ENCODE data around the gene PRRT2. TPM values are rescaled to one million over a fixed set of nuclear protein-coding genes. Genes with fewer than 3 reads are reported as not detected.
A peak's percentile ranks its signal among the peaks of the same experiment; 100 is the strongest.

PRRT2 gene
- total RNA-seq (2022) (0.78 and 1.8 TPM in 2 replicates), Bru-seq, nascent RNA (not detected), BruChase-seq, experiment 1, labeled RNA remaining after a 6-hour chase (percentile 44 among the genes with signal in this experiment), BruChase-seq, experiment 2, labeled RNA remaining after a 2-hour chase (percentile 41 among the genes with signal in this experiment)
- long read RNA-seq: 0 reads

GRCh38 chr16:29811896-29812665, at the start of gene PRRT2:
Gene PRRT2 (plus strand): TSS chr16:29812193. CDS start chr16:29813055, 862 bp downstream.
- Mint-ChIP-seq H3K4me3 (ENCODE audit: low read depth, unreplicated experiment) (peak within 1 kb of the TSS; percentile 81), H3K4me1 (ENCODE audit: low read depth, unreplicated experiment) (peaks cover 32% of the 10 kb centered on the region), H3K27ac (ENCODE audit: unreplicated experiment) (peak within 1 kb of the TSS; percentile 28), H3K36me3 (ENCODE audit: insufficient read depth, unreplicated experiment) (peaks cover 85% of the 10 kb centered on the region), H3K27me3 (ENCODE audit: unreplicated experiment) (peaks cover 39% of the 10 kb centered on the region), H3K9me3 (ENCODE audit: low read depth, unreplicated experiment) (no peaks in the 10 kb centered on the region)
- peak; percentile 47 for DNase-seq
- CTCF ChIA-PET: interaction anchor here (0.5 to 0.9 kb wide), 6 partner anchors 10 to 822 kb away, joined by 3 to 6 read pairs (median 4); partner anchors contain the start of gene KIF22
- TF ChIP-seq CTCF (IDR thresholded peaks at IDR 0.05; ENCODE audit: unreplicated experiment): no peak
- intact Hi-C loops (cut with micrococcal nuclease; ENCODE audit: unreplicated experiment): loop anchor here (10.0 kb wide), 1 partner anchor 107 kb away; no protein-coding TSS in a partner anchor
- BruUV-seq (replicated peaks): no TSS peak

- Mint-ChIP-seq H3K36me3 (ENCODE audit: insufficient read depth, unreplicated experiment) (peaks cover 16% of the 10 kb centered on the region), H3K4me1 (ENCODE audit: low read depth, unreplicated experiment) (peaks cover 28% of the 10 kb centered on the region), H3K4me3 (ENCODE audit: low read depth, unreplicated experiment) (no peak overlapping the region), H3K27me3 (ENCODE audit: unreplicated experiment) (no peaks in the 10 kb centered on the region), H3K9me3 (ENCODE audit: low read depth, unreplicated experiment) (no peaks in the 10 kb centered on the region), H3K27ac (ENCODE audit: unreplicated experiment) (no peak overlapping the region)
- no peak for TF ChIP-seq CTCF (IDR thresholded peaks at IDR 0.05; ENCODE audit: unreplicated experiment)
- DNase-seq: no peak
- BruUV-seq (replicated peaks): no TSS peak
- CTCF ChIA-PET: interaction anchor here (0.6 kb wide), 2 partner anchors 9 to 862 kb away, joined by 4 read pairs; no protein-coding TSS in a partner anchor
- intact Hi-C loops (cut with micrococcal nuclease; ENCODE audit: unreplicated experiment): no loop called here
Observed at GRCh38 chr16:29763326-29763725, 48.7 kb upstream of the PRRT2 start.

- Mint-ChIP-seq H3K4me1 (ENCODE audit: low read depth, unreplicated experiment) (peaks cover 28% of the 10 kb centered on the region), H3K9me3 (ENCODE audit: low read depth, unreplicated experiment) (no peaks in the 10 kb centered on the region), H3K27me3 (ENCODE audit: unreplicated experiment) (no peaks in the 10 kb centered on the region), H3K36me3 (ENCODE audit: insufficient read depth, unreplicated experiment) (peaks cover 16% of the 10 kb centered on the region), H3K27ac (ENCODE audit: unreplicated experiment) (peak overlapping the region; percentile 73), H3K4me3 (ENCODE audit: low read depth, unreplicated experiment) (peak overlapping the region; percentile 38)
- BruUV-seq (replicated peaks): no TSS peak
- DNase-seq: peak; percentile 85
- TF ChIP-seq CTCF (IDR thresholded peaks at IDR 0.05; ENCODE audit: unreplicated experiment): no peak
- CTCF ChIA-PET: interaction anchor here (0.6 to 0.9 kb wide), 2 partner anchors 9 to 135 kb away, joined by 3 read pairs; partner anchors contain the start of gene ASPHD1
- intact Hi-C loops (cut with micrococcal nuclease; ENCODE audit: unreplicated experiment): no loop called here
Observed at GRCh38 chr16:29765167-29766032, 46.6 kb upstream of the PRRT2 start.

- H3K36me3 Mint-ChIP-seq (ENCODE audit: insufficient read depth, unreplicated experiment): peaks cover 16% of the 10 kb centered on the region
- H3K4me1 Mint-ChIP-seq (ENCODE audit: low read depth, unreplicated experiment): peaks cover 28% of the 10 kb centered on the region
- intact Hi-C loops (cut with micrococcal nuclease; ENCODE audit: unreplicated experiment): no loop called here
- DNase-seq: no peak
- no peaks in the 10 kb centered on the region for H3K9me3 Mint-ChIP-seq (ENCODE audit: low read depth, unreplicated experiment)
- BruUV-seq (replicated peaks): no TSS peak
- no peaks in the 10 kb centered on the region for H3K27me3 Mint-ChIP-seq (ENCODE audit: unreplicated experiment)
- no peak overlapping the region for H3K4me3 Mint-ChIP-seq (ENCODE audit: low read depth, unreplicated experiment)
- no peak overlapping the region for H3K27ac Mint-ChIP-seq (ENCODE audit: unreplicated experiment)
- TF ChIP-seq CTCF (IDR thresholded peaks at IDR 0.05; ENCODE audit: unreplicated experiment): no peak
- CTCF ChIA-PET: no interaction called here
Observed at GRCh38 chr16:29766571-29766970, 45.4 kb upstream of the PRRT2 start.
